AG04449 (cell line): ENCODE measurements around the gene BRPF3.

Source experiments
- CTCF ChIA-PET: fragments of 350-600 bp; formaldehyde crosslinking; extraction: SDS; loops from one replicate; lab custom pipeline; 2021; ENCODE audit warnings: antibody characterized with exemption; lab: Yijun Ruan, JAX
- POLR2A ChIA-PET: fragments of 400-600, 350-600 bp; formaldehyde crosslinking; extraction: SDS; loops from one replicate; lab custom pipeline; 2020; ENCODE audit warnings: antibody characterized with exemption, inconsistent platforms; lab: Yijun Ruan, JAX
- DNase-seq: peaks from one replicate; pipeline ENCODE4 v3.0.0-alpha.2; 2010; ENCODE audit warnings: low read depth, low spot score
- H3K4me3 ChIP-seq: 2 replicates; pipeline ENCODE4 v1.5.1; 2011; ENCODE audit warnings: low read depth, mild to moderate bottlenecking, control low read depth, low read length
- CTCF ChIP-seq: IDR thresholded peaks from one replicate; pipeline ENCODE4 v1.5.1; 2011; ENCODE audit warnings: mild to moderate bottlenecking, moderate library complexity, low read length, control low read depth, inconsistent platforms; ENCODE audit not compliant: insufficient read depth; ENCODE audit errors: missing control alignments

The BRPF3 gene

GRCh38 chr6:36247693-36248092 lies 51.1 kb downstream of the BRPF3 start:
- POLR2A ChIA-PET: no interaction called here
- CTCF ChIA-PET: interaction anchor here (1.3 kb wide), 1 partner anchor 47 kb away, joined by 3 read pairs; no protein-coding TSS in a partner anchor
- no peak for TF ChIP-seq CTCF
- no peak for DNase-seq
- H3K4me3 ChIP-seq: no peak overlapping the region

GRCh38 chr6:36248980-36249379 lies 52.4 kb downstream of the BRPF3 start:
- no peak overlapping the region for H3K4me3 ChIP-seq
- TF ChIP-seq CTCF: no peak
- CTCF ChIA-PET: interaction anchor here (1.0 kb wide), 1 partner anchor 9 kb away, joined by 3 read pairs; no protein-coding TSS in a partner anchor
- DNase-seq: no peak
- POLR2A ChIA-PET: interaction anchor here (0.6 kb wide), 1 partner anchor 27 kb away, joined by 3 read pairs; no protein-coding TSS in a partner anchor

DNA sequence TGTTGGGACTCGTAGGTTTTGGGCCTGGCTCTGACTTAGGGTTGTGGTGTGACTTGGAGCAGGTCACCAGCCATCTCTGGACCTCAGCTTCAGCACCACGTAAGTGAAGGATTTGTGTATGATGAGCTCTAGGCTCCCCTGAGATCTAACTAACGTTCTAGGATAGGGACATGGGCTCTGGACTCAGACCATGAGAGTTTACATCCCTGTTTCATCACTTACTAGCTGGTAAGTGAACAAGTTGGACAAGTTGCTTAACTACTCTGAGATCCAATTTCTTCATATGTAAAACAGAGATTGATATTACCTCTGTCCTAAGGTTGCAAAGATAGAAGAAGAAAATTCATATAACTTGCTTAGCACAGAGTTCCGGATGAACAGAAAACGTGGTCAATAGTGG lies 53.0 kb downstream of the BRPF3 start:
- DNase-seq: no peak
- POLR2A ChIA-PET: interaction anchor here (0.6 kb wide), 1 partner anchor 28 kb away, joined by 3 read pairs; no protein-coding TSS in a partner anchor
- CTCF ChIA-PET: interaction anchor here (1.0 to 2.3 kb wide), 2 partner anchors 9 to 111 kb away, joined by 3 to 6 read pairs; no protein-coding TSS in a partner anchor

GRCh38 chr6:36252005-36252404 lies 55.5 kb downstream of the BRPF3 start:
- CTCF ChIA-PET: interaction anchor here (2.3 to 3.1 kb wide), 2 partner anchors 51 to 108 kb away, joined by 6 to 8 read pairs; no protein-coding TSS in a partner anchor

More for the DNA sequence above, 53.0 kb downstream of the BRPF3 start:
- no peak overlapping the region for H3K4me3 ChIP-seq
- TF ChIP-seq CTCF: no peak

GRCh38 chr6:36263390-36264000 lies 67.0 kb downstream of the BRPF3 start:
- ChIA-PET CTCF (interaction anchor here (1.4 kb wide), 1 partner anchor 39 kb away, joined by 7 read pairs; no protein-coding TSS in a partner anchor), POLR2A (no interaction called here)
- DNase-seq: no peak
- TF ChIP-seq CTCF: no peak
- no peak overlapping the region for H3K4me3 ChIP-seq

More at GRCh38 chr6:36252005-36252404, 55.5 kb downstream of the BRPF3 start:
- TF ChIP-seq CTCF: no peak
- DNase-seq: no peak
- POLR2A ChIA-PET: no interaction called here
- no peak overlapping the region for H3K4me3 ChIP-seq

GRCh38 chr6:36265744-36266143 lies 69.2 kb downstream of the BRPF3 start:
- ChIA-PET POLR2A (no interaction called here), CTCF (interaction anchor here (1.0 kb wide), 1 partner anchor 37 kb away, joined by 3 read pairs; no protein-coding TSS in a partner anchor)
- no peak for TF ChIP-seq CTCF
- no peak for DNase-seq
- no peak overlapping the region for H3K4me3 ChIP-seq
